ENCODE data around the gene FRG2.
"Not testable (repeated sequence)": the region's sequence is repeated elsewhere in the genome, so short reads cannot be mapped to it uniquely, and the experiment has no call there.

Gene FRG2

DNA sequence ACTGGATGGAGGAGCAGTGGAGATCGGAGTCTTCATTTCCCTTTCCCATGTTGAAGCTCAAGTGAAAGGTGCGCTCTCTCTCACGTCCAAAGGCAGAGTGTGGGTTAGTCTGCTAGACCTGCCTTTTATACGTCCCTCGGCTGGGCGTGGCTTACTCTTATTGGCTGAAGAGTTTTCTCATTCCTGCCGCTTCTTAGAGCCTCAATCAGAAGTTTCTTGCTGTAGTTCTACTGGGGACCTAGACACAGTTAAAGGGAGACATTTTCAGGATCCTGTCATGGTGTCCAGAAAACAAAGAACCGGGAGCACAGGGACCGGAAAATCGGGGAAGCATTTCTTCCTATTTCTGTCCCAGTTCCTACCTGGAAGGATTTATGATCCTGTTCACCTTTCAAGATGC lies at the start of gene FRG2:
FRG2 (minus strand) TSS at position 101 of the 400 bp plus-strand sequence; CDS start at position 49, 52 bp downstream.
- DNase-seq (ENCODE audit: low spot score): not testable (repeated sequence)

DNA sequence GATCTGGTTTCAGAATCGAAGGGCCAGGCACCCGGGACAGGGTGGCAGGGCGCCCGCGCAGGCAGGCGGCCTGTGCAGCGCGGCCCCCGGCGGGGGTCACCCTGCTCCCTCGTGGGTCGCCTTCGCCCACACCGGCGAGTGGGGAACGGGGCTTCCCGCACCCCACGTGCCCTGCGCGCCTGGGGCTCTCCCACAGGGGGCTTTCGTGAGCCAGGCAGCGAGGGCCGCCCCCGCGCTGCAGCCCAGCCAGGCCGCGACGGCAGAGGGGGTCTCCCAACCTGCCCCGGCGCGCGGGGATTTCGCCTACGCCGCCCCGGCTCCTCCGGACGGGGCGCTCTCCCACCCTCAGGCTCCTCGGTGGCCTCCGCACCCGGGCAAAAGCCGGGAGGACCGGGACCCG lies 41.3 kb upstream of the FRG2 start:
- DNase-seq (ENCODE audit: low spot score): not testable (repeated sequence)

DNA sequence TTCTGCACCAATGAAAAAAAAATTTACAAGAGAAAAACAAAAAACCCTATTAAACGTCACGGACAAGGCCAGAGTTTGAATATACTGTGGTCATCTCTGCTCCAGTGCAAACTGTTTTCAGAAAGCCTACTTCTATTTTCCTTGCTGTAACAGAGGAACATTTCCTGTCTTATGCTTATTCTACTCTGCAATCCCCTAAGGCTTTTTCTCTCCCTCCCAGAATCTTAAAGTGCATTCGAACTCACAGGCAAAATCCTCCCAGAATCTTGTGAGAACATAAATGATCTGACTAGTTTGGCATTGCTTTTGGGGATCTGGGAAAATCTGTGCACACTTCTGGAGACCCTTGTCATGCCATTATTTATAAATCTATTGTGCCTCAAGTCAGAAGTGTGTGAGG lies 37.7 kb upstream of the FRG2 start:
- DNase-seq (ENCODE audit: low spot score): not testable (repeated sequence)

DNA sequence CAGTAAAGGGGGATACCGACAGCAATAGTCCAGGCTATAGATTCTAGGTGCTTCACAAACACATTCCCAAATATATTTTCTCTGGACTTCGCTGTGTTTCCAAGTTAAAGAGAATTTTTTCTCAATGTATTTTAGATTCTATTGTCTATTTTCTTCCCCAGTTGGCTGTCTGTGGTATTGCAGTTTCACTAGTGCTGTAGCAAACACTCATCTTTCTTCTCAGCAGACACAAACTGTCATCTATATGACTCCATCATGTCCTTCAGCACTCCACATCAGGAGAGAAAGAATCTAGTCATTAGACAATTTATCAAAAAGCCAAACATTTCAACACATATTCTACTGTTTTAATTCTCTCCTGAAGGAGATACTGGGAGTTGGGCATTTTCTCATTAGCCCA lies 37.3 kb upstream of the FRG2 start, which contains the start of gene DBET:
DBET (plus strand) TSS at position 161 of the 400 bp plus-strand sequence.
- not testable (repeated sequence) for DNase-seq (ENCODE audit: low spot score)

DNA sequence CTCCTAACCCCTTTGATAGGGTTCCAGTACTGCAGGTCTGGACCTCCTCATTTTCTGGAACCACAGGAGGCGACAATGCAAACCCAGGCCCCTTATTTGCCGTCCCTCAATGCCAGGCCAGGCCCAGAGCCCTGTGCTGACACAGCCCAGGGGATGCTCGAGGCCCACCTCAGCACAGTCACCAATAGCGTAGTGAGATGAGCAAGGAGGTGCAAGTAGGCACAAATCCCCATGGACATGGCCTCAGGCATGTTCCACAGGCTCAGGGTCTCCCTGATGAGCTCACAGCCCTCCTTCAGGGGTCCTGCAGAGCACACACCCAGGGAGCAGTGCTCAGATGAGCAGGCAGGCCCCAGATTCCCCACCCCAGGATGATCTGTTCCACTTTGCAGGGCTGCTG lies 31.9 kb upstream of the FRG2 start:
- DNase-seq (ENCODE audit: low spot score): not testable (repeated sequence)

DNA sequence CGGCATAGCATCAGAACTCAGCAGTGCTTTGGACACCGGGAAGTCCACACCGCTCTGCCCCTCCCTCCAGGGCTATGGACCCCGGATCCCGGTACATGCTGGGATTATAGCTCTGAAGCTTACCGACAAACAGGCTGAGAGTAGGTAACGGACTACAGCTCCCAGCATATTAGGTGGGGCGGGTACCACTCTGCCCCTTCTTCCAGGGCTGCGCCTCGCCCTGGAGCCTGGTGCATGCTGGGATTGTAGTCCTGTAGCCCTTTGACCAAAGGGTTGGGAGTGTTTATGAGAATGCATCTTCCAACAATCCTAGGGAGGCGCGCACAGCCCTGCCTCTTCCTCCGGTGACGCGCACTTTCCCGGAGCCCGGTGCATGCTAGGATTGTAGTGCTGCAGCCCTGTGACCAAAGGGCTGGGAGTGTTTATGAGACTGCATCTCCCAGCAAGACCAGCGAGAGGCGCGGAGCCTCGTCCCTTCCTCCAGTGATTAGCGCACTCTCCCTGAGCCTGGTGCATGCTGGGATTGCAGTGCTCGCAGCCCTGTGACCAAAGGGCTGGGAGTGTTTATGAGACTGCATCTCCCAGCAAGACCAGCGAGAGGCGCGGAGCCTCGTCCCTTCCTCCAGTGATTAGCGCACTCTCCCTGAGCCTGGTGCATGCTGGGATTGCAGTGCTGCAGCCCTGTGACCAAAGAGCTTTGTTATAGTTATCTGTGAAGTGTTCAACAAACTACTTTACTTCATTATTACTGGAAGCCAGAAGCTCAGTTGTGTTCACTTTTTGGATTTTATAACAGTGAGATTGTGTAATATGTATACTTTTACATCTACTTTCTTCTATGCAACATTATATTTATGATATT lies 22.6 kb upstream of the FRG2 start:
- not testable (repeated sequence) for DNase-seq (ENCODE audit: low spot score)

DNA sequence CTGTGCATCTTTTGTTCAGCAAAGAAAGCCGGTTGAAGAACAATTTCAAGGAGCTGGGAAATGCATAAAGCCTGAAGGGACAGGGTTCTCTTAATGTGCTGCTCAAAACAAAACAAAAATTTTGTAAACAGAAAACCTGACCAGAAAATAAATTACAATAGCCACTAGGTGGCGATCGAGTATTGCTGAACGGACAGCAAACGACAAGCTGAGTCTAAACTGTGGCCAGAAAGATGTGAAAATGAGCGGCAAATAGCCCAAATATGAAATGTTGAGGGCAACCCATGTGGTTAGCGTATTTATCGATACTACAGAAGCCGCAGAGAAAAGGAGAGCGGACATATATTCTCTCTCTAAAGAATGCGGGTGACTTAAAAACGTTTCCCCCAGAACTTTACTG lies 20.6 kb upstream of the FRG2 start:
- DNase-seq (ENCODE audit: low spot score): not testable (repeated sequence)

DNA sequence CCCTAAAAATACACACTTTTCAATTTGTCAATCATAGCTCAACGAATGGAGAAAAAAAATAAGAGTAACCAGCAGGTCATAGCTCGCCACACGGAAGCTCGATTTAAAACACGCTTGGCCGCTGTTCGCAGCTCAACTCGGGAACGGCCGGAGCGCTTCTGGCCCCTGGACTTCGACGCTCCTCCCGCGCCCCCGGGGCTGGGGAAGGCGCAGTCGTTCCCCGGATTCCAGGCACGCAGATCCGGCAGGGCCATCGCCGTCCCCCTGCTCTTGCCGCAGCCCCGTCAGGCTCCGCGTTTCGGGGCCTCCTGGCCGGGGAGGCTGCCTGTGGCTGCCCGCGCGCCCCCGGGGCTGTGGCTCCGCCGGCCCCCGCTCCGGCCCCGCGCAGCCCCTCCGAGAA lies 13.8 kb upstream of the FRG2 start:
- DNase-seq (ENCODE audit: low spot score): not testable (repeated sequence)

DNA sequence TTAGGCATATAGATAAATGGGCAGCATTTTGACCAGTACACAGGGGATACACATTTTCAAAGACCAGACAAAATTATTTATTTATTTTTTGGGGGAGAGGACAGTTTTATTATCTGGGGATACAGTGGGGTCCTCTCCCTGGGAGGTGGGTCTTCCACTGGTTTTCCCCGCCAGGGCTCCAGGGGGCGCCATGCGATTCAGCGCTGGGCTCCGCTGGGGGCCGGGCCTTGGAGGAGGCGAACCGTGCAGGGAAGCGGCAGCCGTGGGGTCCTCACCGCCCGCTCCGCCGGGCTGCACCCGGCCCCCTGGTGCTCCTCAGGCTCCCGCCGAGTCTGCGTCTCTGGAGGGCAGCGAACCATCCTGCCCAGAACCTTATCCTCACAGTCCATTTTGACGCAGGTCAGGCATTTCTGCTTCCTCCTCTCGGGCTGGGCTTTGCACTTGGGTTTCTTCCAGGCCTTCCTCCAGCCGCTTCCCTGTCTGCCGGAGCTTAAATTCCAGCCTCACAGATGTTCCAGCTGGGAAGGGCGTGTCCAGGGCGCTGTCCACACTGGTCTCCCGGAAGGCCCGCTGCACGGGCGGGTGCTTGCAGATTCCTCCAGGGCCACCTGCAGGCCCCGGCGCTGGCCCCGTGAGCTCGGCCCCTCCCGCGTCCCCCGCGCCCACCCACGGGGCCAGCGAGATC lies 10.8 kb upstream of the FRG2 start:
- not testable (repeated sequence) for DNase-seq (ENCODE audit: low spot score)

DNA sequence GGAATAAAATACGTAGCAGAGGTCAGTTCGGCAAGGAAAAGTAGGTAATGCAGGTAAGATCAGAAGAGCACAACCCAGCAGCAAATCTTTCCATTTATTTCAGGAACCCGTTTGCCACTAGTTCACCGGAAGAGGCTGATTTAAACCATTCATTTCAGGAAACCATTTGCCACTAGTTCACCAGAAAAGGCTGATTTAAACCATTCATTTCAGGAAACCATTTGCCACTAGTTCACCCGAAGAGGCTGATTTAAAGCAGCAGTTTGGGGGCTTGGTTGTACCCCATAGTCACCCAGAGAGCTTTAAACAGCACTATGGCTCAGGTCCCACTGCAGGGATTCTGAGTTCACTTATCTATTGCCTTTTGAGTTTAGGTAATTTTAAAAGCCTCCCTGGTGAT lies 4.2 kb upstream of the FRG2 start:
- not testable (repeated sequence) for DNase-seq (ENCODE audit: low spot score)

DNA sequence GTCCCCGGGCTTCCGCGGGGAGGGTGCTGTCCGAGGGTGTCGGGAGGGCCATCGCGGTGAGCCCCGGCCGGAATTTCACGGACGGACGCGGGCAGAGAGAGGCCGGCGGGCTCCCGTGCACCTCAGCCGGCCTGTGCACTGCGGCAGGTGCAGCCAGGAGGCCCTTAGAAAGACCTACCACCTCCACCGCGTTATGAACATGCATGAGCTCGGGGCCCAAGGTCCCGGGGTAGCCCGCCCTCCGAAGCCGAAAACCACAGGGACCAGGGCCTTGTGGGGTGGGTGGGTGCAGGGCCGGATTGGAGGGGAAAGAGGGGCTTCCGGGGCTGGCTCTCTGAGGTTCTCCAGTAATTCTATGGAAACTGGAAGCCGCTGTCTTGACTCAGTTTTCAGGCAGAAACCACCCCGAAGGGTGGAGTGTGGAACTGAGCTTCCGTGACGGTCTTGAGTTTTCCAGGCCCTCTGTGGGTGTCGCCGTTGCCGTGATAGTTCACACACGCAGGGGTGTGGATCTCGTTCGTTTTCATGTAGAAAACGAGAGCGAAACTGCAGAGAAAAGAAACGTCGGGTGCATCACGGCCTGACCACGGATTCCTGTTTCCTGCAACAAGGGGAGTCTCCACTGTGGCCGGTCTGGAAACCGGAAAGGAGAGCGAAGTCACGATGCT lies 4.3 kb downstream of the FRG2 start:
- DNase-seq (ENCODE audit: low spot score): not testable (repeated sequence)

DNA sequence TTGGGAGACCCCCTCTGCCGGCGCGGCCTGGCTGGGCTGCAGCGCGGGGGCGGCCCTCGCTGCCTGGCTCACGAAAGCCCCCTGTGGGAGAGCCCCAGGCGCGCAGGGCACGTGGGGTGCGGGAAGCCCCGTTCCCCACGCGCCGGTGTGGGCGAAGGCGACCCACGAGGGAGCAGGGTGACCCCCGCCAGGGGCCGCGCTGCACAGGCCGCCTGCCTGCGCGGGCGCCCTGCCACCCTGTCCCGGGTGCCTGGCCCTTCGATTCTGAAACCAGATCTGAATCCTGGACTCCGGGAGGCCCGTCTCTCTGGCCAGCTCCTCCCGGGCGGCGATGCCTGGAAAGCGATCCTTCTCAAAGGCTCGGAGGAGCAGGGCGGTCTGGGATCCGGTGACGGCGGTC lies 5.1 kb downstream of the FRG2 start:
- DNase-seq (ENCODE audit: low spot score): not testable (repeated sequence)

DNA sequence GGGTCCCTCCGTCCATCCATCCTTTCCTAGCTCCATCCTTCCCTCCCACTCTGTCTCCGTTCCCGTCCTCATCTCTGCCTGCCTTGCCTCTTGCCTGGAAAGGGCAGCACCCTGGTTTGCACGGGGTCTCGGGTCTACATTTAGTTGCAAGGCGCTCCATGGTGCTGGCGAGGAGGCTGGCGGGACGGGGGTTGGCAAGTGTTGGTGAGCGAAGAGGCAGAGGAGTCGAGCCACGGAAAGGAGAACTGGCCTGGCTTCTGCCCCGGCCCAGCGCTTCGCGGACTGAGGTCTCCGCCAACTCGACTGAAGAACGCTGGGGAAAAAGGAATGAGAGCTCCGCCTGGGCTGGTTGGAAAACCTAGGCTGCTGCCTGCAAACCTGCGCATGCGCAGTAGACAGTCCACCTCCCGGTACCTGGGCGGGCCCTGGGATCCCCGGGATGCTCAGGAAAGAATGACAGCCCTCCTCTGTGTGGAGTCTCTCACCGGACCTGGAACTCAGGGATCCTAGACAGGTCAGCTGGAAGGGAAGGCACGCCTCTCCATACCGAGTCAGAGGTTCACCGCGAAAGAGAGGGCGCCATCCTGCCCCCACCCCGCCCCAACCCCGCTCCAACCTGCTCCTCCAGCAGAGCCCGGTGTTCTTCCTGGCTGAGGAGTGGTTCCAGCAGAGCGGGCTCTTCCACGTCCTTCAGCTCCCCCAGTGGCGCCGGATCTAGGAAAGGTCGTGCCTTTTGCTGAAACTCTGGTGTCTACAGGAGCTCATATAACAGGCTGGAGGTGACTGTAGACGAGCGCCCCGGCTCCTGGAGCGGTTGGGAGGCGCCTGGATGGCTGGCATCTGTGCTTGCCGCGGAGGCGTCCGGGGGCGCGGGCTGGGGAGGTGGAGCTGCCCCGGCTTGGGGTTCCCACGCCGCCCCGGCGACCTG lies 6.0 kb downstream of the FRG2 start:
- DNase-seq (ENCODE audit: low spot score): peak; percentile 83

DNA sequence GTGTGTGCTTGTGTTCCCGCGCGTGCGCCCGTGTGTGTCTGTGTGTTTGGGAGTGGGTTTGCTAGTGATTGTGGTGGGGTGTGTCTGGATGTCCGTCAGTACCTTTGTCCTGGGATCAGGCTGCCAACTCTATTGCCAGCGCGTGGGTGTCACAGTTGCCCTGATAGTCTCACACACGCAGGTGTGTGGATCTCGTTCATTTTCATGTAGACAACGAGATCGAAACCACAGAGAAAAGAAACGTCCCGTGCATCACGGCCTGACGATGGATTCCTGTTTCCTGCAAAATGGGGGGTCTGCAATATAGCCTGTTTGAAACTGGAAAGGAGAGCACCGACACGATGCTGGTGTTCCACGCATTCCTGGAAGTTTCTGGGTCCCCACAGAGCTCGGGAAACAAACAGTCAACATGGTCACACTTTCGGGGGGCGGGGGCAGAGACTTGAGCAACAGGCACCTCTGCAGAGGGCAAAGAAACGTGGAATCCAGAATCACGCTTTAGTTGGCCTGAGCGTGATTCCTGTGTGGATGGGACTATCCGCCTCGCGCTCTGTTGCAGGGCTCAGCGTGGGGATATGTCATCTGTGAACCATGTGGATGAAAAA lies 7.1 kb downstream of the FRG2 start:
- DNase-seq (ENCODE audit: low spot score): not testable (repeated sequence)

DNA sequence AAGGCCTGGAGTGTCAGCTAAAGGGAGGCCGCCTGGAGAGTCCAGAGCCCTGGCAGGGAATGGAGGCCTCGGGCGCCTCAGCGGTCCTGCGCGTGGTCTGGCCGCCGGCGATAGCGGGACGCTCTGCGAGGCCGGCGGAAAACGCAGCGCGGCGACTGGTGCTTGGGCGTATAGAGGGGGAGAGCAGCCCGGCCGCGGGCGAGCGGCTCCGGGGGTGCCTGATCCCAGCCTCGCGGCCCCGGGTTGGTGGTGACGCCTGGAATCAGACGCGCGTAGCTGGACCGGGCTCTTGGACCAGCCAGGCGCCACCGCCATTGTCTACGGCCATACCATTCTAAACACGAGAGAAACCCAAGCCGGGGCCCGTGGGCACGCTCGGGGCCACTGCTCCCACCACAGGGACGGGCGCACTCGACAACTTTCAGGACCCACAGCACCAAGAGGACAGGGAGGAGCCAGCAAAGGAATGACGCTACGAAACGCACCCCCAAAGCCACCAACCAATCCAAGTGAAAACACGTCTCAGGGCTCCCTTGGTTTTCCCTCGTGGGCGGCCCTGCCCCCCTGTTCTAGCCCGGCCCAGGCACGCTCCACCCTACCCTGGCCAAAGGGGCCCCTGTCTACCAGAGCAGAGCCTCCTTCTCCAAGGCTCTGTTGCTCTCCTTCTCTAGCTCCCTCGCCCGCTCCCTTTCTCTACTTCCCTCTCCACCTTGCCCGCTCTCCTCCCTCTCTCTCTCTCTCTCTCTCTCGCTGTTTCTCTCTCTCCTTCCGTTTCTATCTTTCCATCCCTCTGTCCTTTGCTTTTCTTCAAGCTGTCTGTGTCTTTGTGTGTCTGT lies 7.8 kb downstream of the FRG2 start:
- DNase-seq (ENCODE audit: low spot score): no peak

DNA sequence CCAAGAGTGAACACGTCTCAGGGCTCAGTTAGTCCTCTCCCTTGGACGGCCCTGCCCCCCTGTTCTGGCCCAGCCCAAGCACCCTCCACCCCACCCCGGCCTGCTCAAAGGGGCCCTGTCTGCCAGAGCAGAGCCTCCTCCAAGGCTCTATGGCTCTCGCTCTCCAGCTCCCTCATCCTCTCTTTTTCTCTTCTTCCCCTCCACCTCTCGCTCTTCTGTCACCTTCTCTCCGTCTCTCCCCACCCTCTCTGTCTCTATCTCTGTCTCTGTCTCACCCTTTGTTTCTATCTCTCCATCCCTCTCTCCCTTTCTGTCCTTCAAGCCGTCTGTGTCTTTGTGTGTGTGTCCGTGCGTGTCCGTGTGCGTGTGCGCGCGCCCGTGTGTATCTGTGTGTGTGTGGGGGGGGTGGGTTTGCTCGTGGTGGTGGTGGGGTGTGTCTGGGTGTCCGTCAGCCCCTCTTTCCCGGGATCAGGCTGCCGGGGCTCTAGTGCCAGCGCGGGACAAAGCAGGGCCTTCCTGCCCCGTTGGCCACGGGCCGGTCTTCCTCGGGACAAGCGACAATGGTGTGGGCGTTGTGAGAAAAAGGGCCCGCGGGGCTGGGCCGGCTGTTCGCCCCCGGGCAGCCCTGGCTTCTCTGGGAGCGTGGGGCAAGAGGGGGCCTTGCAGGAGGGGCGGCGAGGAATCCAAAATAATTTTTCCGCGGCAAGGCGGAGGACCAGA lies 8.7 kb downstream of the FRG2 start:
- no peak for DNase-seq (ENCODE audit: low spot score)

DNA sequence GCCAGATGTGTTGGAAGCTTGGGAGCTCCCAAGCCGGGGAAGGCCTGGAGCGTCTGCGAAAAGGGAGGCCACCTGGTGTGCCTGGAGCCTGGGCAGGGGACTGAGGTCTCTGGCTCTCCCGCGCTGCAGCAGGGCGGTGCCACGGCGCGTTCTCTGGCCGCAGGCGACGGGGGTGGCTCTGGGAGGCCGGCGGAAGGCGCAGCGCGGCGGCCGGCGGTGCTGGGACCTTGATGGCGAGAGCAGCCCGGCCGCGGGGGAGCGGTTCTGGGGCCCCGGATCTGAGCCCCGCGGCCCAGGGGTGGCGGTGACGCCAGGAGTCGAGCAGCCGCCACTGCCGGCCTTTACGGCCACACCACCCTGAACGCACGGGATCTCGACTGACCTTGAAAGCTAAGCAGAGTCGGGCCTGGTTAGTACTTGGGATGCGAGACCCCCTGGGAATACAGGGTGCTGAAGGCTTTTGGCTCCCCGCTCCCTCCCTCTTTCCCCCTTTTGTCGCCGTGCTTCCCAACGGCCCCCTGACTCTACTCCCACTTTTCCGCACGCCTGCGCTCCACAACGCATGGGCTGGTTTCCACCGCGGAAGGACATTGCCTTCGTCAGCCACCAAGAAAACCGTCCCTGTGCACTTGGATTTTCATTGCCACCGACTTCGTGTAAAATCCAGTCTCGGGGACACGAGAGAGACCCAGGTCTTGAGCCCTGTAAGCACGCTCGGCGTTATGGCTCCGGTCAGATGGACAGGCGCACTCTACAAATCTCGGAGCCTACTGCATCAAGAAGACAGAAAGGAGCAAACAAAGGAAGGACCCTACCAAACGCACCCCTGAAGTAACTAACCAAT lies 9.5 kb downstream of the FRG2 start:
- peak; percentile 14 for DNase-seq (ENCODE audit: low spot score)

Data from GM03348 (cell line).